C4-2B (cell line): ENCODE results near the gene CREB3.
A peak's percentile ranks its signal among the peaks of the same experiment; 100 is the strongest.

Source experiments
- H3K27ac ChIP-seq: fragments of 450-650 bp; 2 replicates; pipeline ENCODE4 v1.5.1; 2017
- CTCF ChIP-seq: fragments of 450-650 bp; conservative IDR thresholded peaks from 2 replicates; pipeline ENCODE4 v1.5.1; 2017; ENCODE audit warnings: mild to moderate bottlenecking
- ZFX ChIP-seq: fragments of 450-650 bp; IDR thresholded peaks from 2 replicates; pipeline ENCODE4 v1.6.1; 2017

The CREB3 gene

GRCh38 chr9:35749515-35750255, 17.2 kb downstream of the CREB3 start:
- H3K27ac ChIP-seq, result peak overlapping the region; percentile 90
- TF ChIP-seq CTCF (no peak), ZFX (no peak)

GRCh38 chr9:35750256-35750531, 17.7 kb downstream of the CREB3 start:
- peak overlapping the region; percentile 90 for H3K27ac ChIP-seq
- no peak for TF ChIP-seq ZFX
- no peak for TF ChIP-seq CTCF

- TF ChIP-seq CTCF (no peak), ZFX (no peak)
- no peak overlapping the region for H3K27ac ChIP-seq
These were observed 21.0 kb downstream of the CREB3 start for GRCh38 chr9:35753466-35753865.

- H3K27ac ChIP-seq, result no peak within 1 kb of the TSS
- TF ChIP-seq CTCF, result no peak
- TF ChIP-seq ZFX, result no peak
These were observed 21.8 kb downstream of the CREB3 start, which contains the start of gene MSMP for GRCh38 chr9:35754264-35754663. MSMP (minus strand) TSS chr9:35754276; CDS start chr9:35754129, 147 bp downstream.

- H3K27ac ChIP-seq, result no peak overlapping the region
- TF ChIP-seq ZFX (no peak), CTCF (no peak)
These were observed 22.6 kb downstream of the CREB3 start for GRCh38 chr9:35755071-35755470.

- H3K27ac ChIP-seq, result no peak overlapping the region
- no peak; the same call in 1 of the 2 replicates for TF ChIP-seq CTCF
- no peak for TF ChIP-seq ZFX
These were observed 24.1 kb downstream of the CREB3 start for GRCh38 chr9:35756275-35757225.
